DOHH2 (cell line): Measurements from ENCODE around the gene SUGCT.

Experiments
- EZH2phosphoT487 ChIP-seq: fragments of 200-600 bp; sonication (generic); IDR thresholded peaks from 2 replicates; pipeline ENCODE4 v1.6.1; 2017; ENCODE audit warnings: borderline replicate concordance, mild to moderate bottlenecking, antibody characterized with exemption, low read length, moderate library complexity, mixed read lengths
- TF ChIP-seq, protein P1 (sequence below): fragments of 200-600 bp; sonication (generic); IDR thresholded peaks from one replicate; pipeline ENCODE4 v1.5.1; 2014; ENCODE audit warnings: antibody characterized with exemption, mild to moderate bottlenecking, low read depth, low read length; ENCODE audit not compliant: poor library complexity, severe bottlenecking

DNA sequence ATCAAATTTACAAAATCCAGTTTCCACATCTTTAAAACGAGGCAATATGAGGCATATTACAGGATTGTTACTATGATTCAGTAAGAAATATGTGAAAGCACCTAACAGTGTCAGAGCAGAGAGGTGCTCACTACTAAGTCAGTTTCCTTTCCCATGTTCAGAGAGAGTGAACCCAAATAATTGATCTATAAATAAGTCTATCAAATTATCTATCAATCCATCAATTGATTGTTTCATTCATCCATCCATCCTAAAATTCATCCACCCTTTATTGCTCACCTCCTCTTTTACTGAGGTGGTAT is 340.8 kb downstream of the SUGCT start:
- TF ChIP-seq, protein P1, sequence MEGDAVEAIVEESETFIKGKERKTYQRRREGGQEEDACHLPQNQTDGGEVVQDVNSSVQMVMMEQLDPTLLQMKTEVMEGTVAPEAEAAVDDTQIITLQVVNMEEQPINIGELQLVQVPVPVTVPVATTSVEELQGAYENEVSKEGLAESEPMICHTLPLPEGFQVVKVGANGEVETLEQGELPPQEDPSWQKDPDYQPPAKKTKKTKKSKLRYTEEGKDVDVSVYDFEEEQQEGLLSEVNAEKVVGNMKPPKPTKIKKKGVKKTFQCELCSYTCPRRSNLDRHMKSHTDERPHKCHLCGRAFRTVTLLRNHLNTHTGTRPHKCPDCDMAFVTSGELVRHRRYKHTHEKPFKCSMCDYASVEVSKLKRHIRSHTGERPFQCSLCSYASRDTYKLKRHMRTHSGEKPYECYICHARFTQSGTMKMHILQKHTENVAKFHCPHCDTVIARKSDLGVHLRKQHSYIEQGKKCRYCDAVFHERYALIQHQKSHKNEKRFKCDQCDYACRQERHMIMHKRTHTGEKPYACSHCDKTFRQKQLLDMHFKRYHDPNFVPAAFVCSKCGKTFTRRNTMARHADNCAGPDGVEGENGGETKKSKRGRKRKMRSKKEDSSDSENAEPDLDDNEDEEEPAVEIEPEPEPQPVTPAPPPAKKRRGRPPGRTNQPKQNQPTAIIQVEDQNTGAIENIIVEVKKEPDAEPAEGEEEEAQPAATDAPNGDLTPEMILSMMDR = no peak
- TF ChIP-seq EZH2phosphoT487 = no peak
